Neural cell (in vitro differentiated cells): ENCODE data around the gene SLC16A8. TPM values are rescaled to one million over a fixed set of nuclear protein-coding genes. Genes with fewer than 3 reads are reported as not detected.

Source experiments
- H2AFZ ChIP-seq: fragments of 200-600, 300-800 bp; sonication (generic), shearing (Covaris generic); 2 replicates; pipeline ENCODE4 v1.6.0; 2014; ENCODE audit warnings: low read depth, mild to moderate bottlenecking, antibody characterized with exemption, low read length, moderate library complexity
- H3F3A ChIP-seq: fragments of 200-600 bp; shearing (Covaris generic); 2 replicates; pipeline ENCODE4 v1.6.1; 2016; ENCODE audit warnings: mild to moderate bottlenecking, moderate library complexity, mixed read lengths, antibody characterized with exemption, low read length; ENCODE audit not compliant: insufficient read depth, poor library complexity, severe bottlenecking
- H3K27ac ChIP-seq: fragments of 200-600, 300-800 bp; sonication (generic), shearing (Covaris generic); 2 replicates; pipeline ENCODE4 v1.5.1; 2014; ENCODE audit warnings: mild to moderate bottlenecking, low read length, moderate library complexity
- H3K27me3 ChIP-seq: fragments of 300-800, 200-600 bp; sonication (generic), shearing (Covaris generic); 2 replicates; pipeline ENCODE4 v1.6.0; 2014; ENCODE audit warnings: mild to moderate bottlenecking, low read depth, low read length, moderate library complexity; ENCODE audit not compliant: insufficient read depth
- H3K36me3 ChIP-seq: fragments of 300-800, 200-600 bp; sonication (generic), shearing (Covaris generic); 2 replicates; pipeline ENCODE4 v1.5.1; 2014; ENCODE audit warnings: mild to moderate bottlenecking, antibody characterized with exemption, low read length, moderate library complexity; ENCODE audit not compliant: insufficient read depth
- H3K4me2 ChIP-seq: fragments of 300-800, 200-600 bp; sonication (generic), shearing (Covaris generic); 2 replicates; pipeline ENCODE4 v1.6.0; 2014; ENCODE audit warnings: mild to moderate bottlenecking, low read length
- H3K4me3 ChIP-seq: fragments of 300-800, 200-600 bp; sonication (generic), shearing (Covaris generic); 2 replicates; pipeline ENCODE4 v1.5.1; 2014; ENCODE audit warnings: mild to moderate bottlenecking, low read length, moderate library complexity
- H3K79me2 ChIP-seq: fragments of 200-600 bp; shearing (Covaris generic); replicated peaks from 2 replicates; pipeline ENCODE4 v1.6.0; 2014; ENCODE audit warnings: mild to moderate bottlenecking, low read length, moderate library complexity; ENCODE audit not compliant: insufficient read depth
- H3K9ac ChIP-seq: fragments of 300-800, 200-600 bp; sonication (generic), shearing (Covaris generic); 2 replicates; pipeline ENCODE4 v1.6.1; 2016; ENCODE audit warnings: mild to moderate bottlenecking, low read length, mixed read lengths
- H3K9me2 ChIP-seq: fragments of 200-600 bp; shearing (Covaris generic); 2 replicates; pipeline ENCODE4 v1.6.1; 2016; ENCODE audit warnings: mild to moderate bottlenecking, low read length, mixed read lengths; ENCODE audit not compliant: insufficient read depth
- H3K9me3 ChIP-seq: fragments of 200-600, 300-800 bp; sonication (generic), shearing (Covaris generic); 2 replicates; pipeline ENCODE4 v1.6.1; 2016; ENCODE audit warnings: mild to moderate bottlenecking, mixed run types, low read length, moderate library complexity, mixed read lengths
- H4K20me1 ChIP-seq: fragments of 200-600 bp; shearing (Covaris generic); 2 replicates; pipeline ENCODE4 v1.6.1; 2016; ENCODE audit warnings: mild to moderate bottlenecking, mixed run types; ENCODE audit not compliant: insufficient read depth
- EP300 ChIP-seq: fragments of 450-650 bp; conservative IDR thresholded peaks from 2 replicates; pipeline ENCODE4 v1.6.1; 2014; ENCODE audit warnings: antibody characterized with exemption, mild to moderate bottlenecking, moderate library complexity; ENCODE audit not compliant: poor library complexity, severe bottlenecking
- EZH2 ChIP-seq: fragments of 200-600, 300-800 bp; shearing (Covaris generic), sonication (generic); IDR thresholded peaks from 2 replicates; pipeline ENCODE4 v1.6.1; 2014; ENCODE audit warnings: antibody characterized with exemption, low read length, borderline replicate concordance, mild to moderate bottlenecking; ENCODE audit not compliant: insufficient read depth, poor library complexity, severe bottlenecking
- MXI1 ChIP-seq: fragments of 450-650 bp; conservative IDR thresholded peaks from 2 replicates; pipeline ENCODE4 v1.6.1; 2014; ENCODE audit warnings: antibody characterized with exemption, mild to moderate bottlenecking; ENCODE audit not compliant: poor library complexity, severe bottlenecking
- POLR2AphosphoS5 ChIP-seq: IDR thresholded peaks from 2 replicates; pipeline ENCODE4 v1.6.1; 2012
- RAD21 ChIP-seq: fragments of 450-650 bp; conservative IDR thresholded peaks from 2 replicates; pipeline ENCODE4 v1.6.1; 2014; ENCODE audit warnings: antibody characterized with exemption, mild to moderate bottlenecking, moderate library complexity
- SMC3 ChIP-seq: fragments of 450-650 bp; conservative IDR thresholded peaks from 2 replicates; pipeline ENCODE4 v1.6.1; 2014; ENCODE audit warnings: antibody characterized with exemption, mild to moderate bottlenecking, moderate library complexity; ENCODE audit not compliant: poor library complexity
- TAF1 ChIP-seq: IDR thresholded peaks from 2 replicates; pipeline ENCODE4 v1.6.1; 2012; ENCODE audit warnings: low read depth
- polyA plus RNA-seq: library from polyadenylated mRNA; depleted of rRNA; stranded (reverse); fragments of >200 nt; gene quantifications from 2 replicates; pipeline ENCODE4 v1.2.3, GENCODE V29; 2014
- TF ChIP-seq, protein P1 (sequence below): fragments of 450-650 bp; IDR thresholded peaks from 2 replicates; pipeline ENCODE4 v1.5.1; 2014; ENCODE audit warnings: antibody characterized with exemption, mild to moderate bottlenecking, moderate library complexity; ENCODE audit not compliant: poor library complexity, severe bottlenecking
- TF ChIP-seq, protein P2 (sequence below): IDR thresholded peaks from 2 replicates; pipeline ENCODE4 v1.6.1; 2012; ENCODE audit warnings: borderline replicate concordance

Gene SLC16A8
- polyA plus RNA-seq, 1 donor from 2014 or later: not detected

DNA sequence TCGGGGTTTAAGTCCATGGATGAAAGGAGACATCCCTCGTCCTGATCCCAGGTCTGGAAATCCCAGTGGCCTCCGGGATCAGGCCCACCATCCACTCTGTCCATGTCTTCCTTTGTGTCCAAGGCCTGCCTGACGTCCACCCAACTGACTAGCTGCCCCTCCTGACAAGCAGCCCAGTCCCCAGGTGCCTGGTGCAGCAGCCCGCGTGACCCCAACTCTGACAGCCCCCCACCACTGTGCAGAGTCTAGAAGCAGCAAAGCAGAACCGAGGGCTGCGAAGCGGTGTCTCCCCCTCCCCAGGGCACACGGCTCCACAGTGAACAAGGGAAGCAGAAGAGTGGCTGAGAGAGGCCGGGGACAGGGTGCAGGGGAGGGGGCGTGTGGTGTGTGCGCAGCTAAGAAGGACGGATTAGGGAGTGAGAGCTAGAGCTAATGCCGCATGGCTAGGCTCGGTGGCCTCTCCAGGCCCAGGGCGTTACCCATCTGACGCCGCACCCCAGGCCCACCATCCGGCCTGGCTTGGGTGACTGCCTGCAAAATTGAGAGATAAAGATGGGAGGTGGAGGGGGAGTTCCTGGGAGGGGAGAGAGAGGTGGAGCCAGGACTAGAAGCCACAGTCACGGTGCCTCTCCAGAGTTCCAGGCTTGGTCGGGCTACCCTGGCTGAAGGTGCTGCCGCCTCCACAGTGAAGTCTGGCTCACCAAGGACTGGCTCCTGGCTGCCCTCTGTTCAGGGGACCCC, 43.1 kb upstream of the SLC16A8 start:
- Histone ChIP-seq H3K9me3 (no peaks in the 10 kb centered on the region), H3K27ac (no peak overlapping the region), H4K20me1 (no peaks in the 10 kb centered on the region), H3K9me2 (no peaks in the 10 kb centered on the region), H3K27me3 (no peaks in the 10 kb centered on the region), H3F3A (no peaks in the 10 kb centered on the region), H3K36me3 (no peaks in the 10 kb centered on the region), H3K79me2 (no peaks in the 10 kb centered on the region), H2AFZ (no peak overlapping the region), H3K9ac (no peak overlapping the region), H3K4me3 (no peak overlapping the region), H3K4me2 (no peak overlapping the region)
- TF ChIP-seq MXI1 (no peak), SMC3 (no peak), EZH2 (no peak)

DNA sequence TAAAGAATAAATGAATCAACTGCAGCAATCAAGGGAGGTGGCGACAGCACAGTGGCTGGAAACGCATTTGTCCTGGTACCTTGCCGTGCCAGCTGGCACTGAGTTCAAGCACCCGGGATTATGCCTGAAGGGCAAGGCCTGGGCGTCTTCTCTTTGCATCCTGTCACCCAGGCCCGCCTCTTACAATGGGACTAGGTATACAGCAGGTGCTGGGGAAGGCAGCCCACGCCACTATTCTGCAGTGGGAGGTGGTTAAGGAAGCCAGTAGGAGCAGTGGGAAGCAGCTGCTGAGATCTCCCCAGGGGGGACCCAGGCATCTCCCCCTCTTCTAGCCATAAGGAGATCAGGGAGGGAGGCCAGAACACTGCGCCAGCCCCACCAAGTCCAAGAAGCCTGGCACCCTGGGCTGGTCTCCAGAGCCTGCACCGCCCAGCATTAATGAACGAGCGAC, 41.8 kb upstream of the SLC16A8 start:
- H3K27me3 ChIP-seq: no peaks in the 10 kb centered on the region
- no peak overlapping the region for H3K9ac ChIP-seq
- H3K9me2 ChIP-seq: no peaks in the 10 kb centered on the region
- H3K4me3 ChIP-seq: no peak overlapping the region
- H3K27ac ChIP-seq: no peak overlapping the region
- H2AFZ ChIP-seq: no peak overlapping the region
- H3K36me3 ChIP-seq: no peaks in the 10 kb centered on the region
- H3K79me2 ChIP-seq: no peaks in the 10 kb centered on the region
- H4K20me1 ChIP-seq: no peaks in the 10 kb centered on the region
- H3K9me3 ChIP-seq: no peaks in the 10 kb centered on the region
- no peaks in the 10 kb centered on the region for H3F3A ChIP-seq
- H3K4me2 ChIP-seq: no peak overlapping the region
- no peak for TF ChIP-seq TAF1
- no peak for TF ChIP-seq SMC3
- TF ChIP-seq, protein P1, sequence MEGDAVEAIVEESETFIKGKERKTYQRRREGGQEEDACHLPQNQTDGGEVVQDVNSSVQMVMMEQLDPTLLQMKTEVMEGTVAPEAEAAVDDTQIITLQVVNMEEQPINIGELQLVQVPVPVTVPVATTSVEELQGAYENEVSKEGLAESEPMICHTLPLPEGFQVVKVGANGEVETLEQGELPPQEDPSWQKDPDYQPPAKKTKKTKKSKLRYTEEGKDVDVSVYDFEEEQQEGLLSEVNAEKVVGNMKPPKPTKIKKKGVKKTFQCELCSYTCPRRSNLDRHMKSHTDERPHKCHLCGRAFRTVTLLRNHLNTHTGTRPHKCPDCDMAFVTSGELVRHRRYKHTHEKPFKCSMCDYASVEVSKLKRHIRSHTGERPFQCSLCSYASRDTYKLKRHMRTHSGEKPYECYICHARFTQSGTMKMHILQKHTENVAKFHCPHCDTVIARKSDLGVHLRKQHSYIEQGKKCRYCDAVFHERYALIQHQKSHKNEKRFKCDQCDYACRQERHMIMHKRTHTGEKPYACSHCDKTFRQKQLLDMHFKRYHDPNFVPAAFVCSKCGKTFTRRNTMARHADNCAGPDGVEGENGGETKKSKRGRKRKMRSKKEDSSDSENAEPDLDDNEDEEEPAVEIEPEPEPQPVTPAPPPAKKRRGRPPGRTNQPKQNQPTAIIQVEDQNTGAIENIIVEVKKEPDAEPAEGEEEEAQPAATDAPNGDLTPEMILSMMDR: no peak
- TF ChIP-seq EZH2: no peak

DNA sequence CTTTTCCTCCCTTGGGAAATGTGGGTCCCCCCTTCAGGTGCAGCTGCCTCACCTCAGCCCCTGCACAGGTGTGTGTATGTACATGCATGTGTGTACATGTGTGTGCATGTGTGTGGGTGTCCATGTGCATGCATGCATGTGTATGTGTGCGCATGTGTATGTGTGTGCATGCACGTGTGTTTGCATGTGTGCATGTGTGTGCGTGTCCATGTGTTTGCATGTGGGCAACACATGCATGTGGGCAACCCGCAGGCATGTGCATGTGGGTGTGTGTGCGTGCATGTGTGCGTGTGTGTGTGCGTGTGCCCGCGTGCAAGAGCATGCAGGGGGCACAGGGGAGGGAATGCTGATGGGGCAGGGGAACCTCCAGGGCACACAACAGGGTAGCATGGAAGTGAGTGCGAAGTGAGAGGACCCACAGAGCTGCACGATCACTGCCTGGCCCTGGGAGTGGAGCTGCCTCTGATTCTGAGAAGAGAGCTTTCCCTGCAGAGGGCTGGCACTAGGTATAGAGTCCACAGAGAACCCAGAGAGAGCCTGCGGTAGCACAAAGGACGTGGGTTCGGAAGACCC, 41.1 kb upstream of the SLC16A8 start:
- H3K9ac ChIP-seq: no peak overlapping the region
- no peak for TF ChIP-seq TAF1
- TF ChIP-seq SMC3: no peak
- no peak for TF ChIP-seq MXI1
- TF ChIP-seq, protein P1: no peak
- TF ChIP-seq RAD21: no peak
- TF ChIP-seq POLR2AphosphoS5: no peak
- TF ChIP-seq, protein P2, sequence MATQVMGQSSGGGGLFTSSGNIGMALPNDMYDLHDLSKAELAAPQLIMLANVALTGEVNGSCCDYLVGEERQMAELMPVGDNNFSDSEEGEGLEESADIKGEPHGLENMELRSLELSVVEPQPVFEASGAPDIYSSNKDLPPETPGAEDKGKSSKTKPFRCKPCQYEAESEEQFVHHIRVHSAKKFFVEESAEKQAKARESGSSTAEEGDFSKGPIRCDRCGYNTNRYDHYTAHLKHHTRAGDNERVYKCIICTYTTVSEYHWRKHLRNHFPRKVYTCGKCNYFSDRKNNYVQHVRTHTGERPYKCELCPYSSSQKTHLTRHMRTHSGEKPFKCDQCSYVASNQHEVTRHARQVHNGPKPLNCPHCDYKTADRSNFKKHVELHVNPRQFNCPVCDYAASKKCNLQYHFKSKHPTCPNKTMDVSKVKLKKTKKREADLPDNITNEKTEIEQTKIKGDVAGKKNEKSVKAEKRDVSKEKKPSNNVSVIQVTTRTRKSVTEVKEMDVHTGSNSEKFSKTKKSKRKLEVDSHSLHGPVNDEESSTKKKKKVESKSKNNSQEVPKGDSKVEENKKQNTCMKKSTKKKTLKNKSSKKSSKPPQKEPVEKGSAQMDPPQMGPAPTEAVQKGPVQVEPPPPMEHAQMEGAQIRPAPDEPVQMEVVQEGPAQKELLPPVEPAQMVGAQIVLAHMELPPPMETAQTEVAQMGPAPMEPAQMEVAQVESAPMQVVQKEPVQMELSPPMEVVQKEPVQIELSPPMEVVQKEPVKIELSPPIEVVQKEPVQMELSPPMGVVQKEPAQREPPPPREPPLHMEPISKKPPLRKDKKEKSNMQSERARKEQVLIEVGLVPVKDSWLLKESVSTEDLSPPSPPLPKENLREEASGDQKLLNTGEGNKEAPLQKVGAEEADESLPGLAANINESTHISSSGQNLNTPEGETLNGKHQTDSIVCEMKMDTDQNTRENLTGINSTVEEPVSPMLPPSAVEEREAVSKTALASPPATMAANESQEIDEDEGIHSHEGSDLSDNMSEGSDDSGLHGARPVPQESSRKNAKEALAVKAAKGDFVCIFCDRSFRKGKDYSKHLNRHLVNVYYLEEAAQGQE: no peak
- no peak for TF ChIP-seq EP300
- no peak for TF ChIP-seq EZH2
- H3K4me2 ChIP-seq: no peak overlapping the region

More for the DNA sequence above, 41.1 kb upstream of the SLC16A8 start:
- H3K9me2 ChIP-seq: no peaks in the 10 kb centered on the region
- H3K79me2 ChIP-seq: no peaks in the 10 kb centered on the region
- no peaks in the 10 kb centered on the region for H3K9me3 ChIP-seq
- H3K27ac ChIP-seq: no peak overlapping the region
- no peaks in the 10 kb centered on the region for H3K27me3 ChIP-seq
- no peaks in the 10 kb centered on the region for H3F3A ChIP-seq
- H3K36me3 ChIP-seq: no peaks in the 10 kb centered on the region
- H2AFZ ChIP-seq: no peak overlapping the region
- no peak overlapping the region for H3K4me3 ChIP-seq
- H4K20me1 ChIP-seq: no peaks in the 10 kb centered on the region
